GM19240 (cell line): ENCODE data around the gene SMIM24.
A peak's percentile ranks its signal among the peaks of the same experiment; 100 is the strongest.
"Not testable (repeated sequence)": the region's sequence is repeated elsewhere in the genome, so short reads cannot be mapped to it uniquely, and the experiment has no call there.

ENCODE experiments used
- DNase-seq: peaks from one replicate; pipeline ENCODE4 v3.0.0; 2011; ENCODE audit warnings: low spot score; ENCODE audit not compliant: insufficient read length

The SMIM24 gene

GRCh38 chr19:3457528-3458228, 22.6 kb downstream of the SMIM24 start:
- no peak for DNase-seq

GRCh38 chr19:3456925-3457527, 23.3 kb downstream of the SMIM24 start:
- DNase-seq: no peak

GRCh38 chr19:3455960-3456601, 24.2 kb downstream of the SMIM24 start:
- no peak for DNase-seq

GRCh38 chr19:3455393-3455955, 24.9 kb downstream of the SMIM24 start:
- no peak for DNase-seq

GRCh38 chr19:3454656-3455392, 25.5 kb downstream of the SMIM24 start:
- DNase-seq: no peak

GRCh38 chr19:3453840-3454239, 26.5 kb downstream of the SMIM24 start:
- no peak for DNase-seq

GRCh38 chr19:3452942-3453214, 27.4 kb downstream of the SMIM24 start:
- not testable (repeated sequence) for DNase-seq

GRCh38 chr19:3452171-3452941, 28.0 kb downstream of the SMIM24 start:
- DNase-seq: no peak

- no peak for DNase-seq
These were observed 28.9 kb downstream of the SMIM24 start for GRCh38 chr19:3451451-3451866.

GRCh38 chr19:3450796-3451411, 29.4 kb downstream of the SMIM24 start:
- DNase-seq: no peak

- DNase-seq: no peak
These were observed 31.6 kb downstream of the SMIM24 start for GRCh38 chr19:3448616-3449334.

- DNase-seq: not testable (repeated sequence)
These were observed 33.7 kb downstream of the SMIM24 start for GRCh38 chr19:3446657-3447056.

GRCh38 chr19:3444695-3445234, 35.6 kb downstream of the SMIM24 start:
- DNase-seq: no peak

GRCh38 chr19:3443840-3444694, 36.3 kb downstream of the SMIM24 start:
- DNase-seq: no peak

GRCh38 chr19:3442487-3443071, 37.7 kb downstream of the SMIM24 start:
- DNase-seq: no peak

- no peak for DNase-seq
These were observed 38.4 kb downstream of the SMIM24 start for GRCh38 chr19:3441986-3442329.

GRCh38 chr19:3441089-3441985, 39.0 kb downstream of the SMIM24 start:
- no peak for DNase-seq

GRCh38 chr19:3440082-3440481, 40.2 kb downstream of the SMIM24 start:
- peak; percentile 57 for DNase-seq
